HepG2 (cell line): Measurements from ENCODE around the gene ATP13A4. TPM values are rescaled to one million over a fixed set of nuclear protein-coding genes. Genes with fewer than 3 reads are reported as not detected.

ENCODE experiments used
- ATAC-seq: fragments of 200-7000 bp; cut with Tn5 transposase; 3 replicates; pipeline ENCODE4 v1.9.1; 2020; ENCODE audit warnings: mild to moderate bottlenecking, moderate library complexity
- BruUV-seq: library from RNA; stranded (reverse); fragments of 400-500 nt; replicated peaks from 2 replicates; lab custom pipeline; 2021; lab: Mats Ljungman, UMichigan
- CTCF ChIA-PET: fragments of 300-600 bp; formaldehyde crosslinking; extraction: SDS; loops from one replicate; lab custom pipeline; 2021; ENCODE audit warnings: low total read pairs, inconsistent platforms, low intra/inter-chr PET ratio; lab: Yijun Ruan, JAX
- POLR2A ChIA-PET: fragments of 350-600 bp; sonication (Branson Sonifier 250); formaldehyde crosslinking; loops from one replicate; lab custom pipeline; 2020; ENCODE audit warnings: antibody characterized with exemption, inconsistent platforms; lab: Yijun Ruan, JAX
- DNase-seq: peaks from one replicate; pipeline ENCODE4 v3.0.0-alpha.2; 2015; ENCODE audit warnings: low spot score
- FAIRE-seq: peaks from 3 replicates; lab custom pipeline; 2011; peaks lifted over from hg19 to GRCh38; lab: Jason Lieb, UNC
- H2AFZ ChIP-seq: one replicate; pipeline ENCODE4 v1.6.1; 2011; ENCODE audit warnings: low read length, inconsistent platforms
- H3K27ac ChIP-seq: fragments of 300-600 bp; 3 replicates; pipeline ENCODE4 v1.8.0; 2011; ENCODE audit warnings: mixed run types, mild to moderate bottlenecking, mixed read lengths, low read length, inconsistent platforms; ENCODE audit not compliant: insufficient read depth; ENCODE audit errors: extremely low read length
- H3K27me3 ChIP-seq, 2 experiments: fragments of 200-600 bp in 1 of 2; 2 replicates in 1 of 2; 3 replicates in 1 of 2; pipeline versions ENCODE4 v1.6.0 to v1.8.0; 2011; ENCODE audit warnings: low read length in 2 of 2, mild to moderate bottlenecking in 2 of 2, moderate library complexity in 2 of 2, inconsistent platforms in 1 of 2; ENCODE audit not compliant: insufficient read depth in 2 of 2, control insufficient read depth in 1 of 2
- H3K36me3 ChIP-seq, 2 experiments: fragments of 200-600 bp in 1 of 2; replicated peaks in 1 of 2; 2 replicates in 1 of 2; 3 replicates in 1 of 2; pipeline versions ENCODE4 v1.5.1 to v1.8.0; 2011; ENCODE audit warnings: low read length in 2 of 2, inconsistent platforms in 1 of 2; ENCODE audit not compliant: insufficient read depth in 2 of 2, control insufficient read depth in 1 of 2
- H3K4me1 ChIP-seq: 2 replicates; pipeline ENCODE4 v1.5.1; 2012; ENCODE audit warnings: low read length, inconsistent platforms; ENCODE audit not compliant: insufficient read depth
- H3K4me2 ChIP-seq: 2 replicates; pipeline ENCODE4 v1.6.0; 2011; ENCODE audit warnings: low read depth, low read length, inconsistent platforms
- H3K4me3 ChIP-seq, 3 experiments: fragments of 200-600 bp in 1 of 3; sonication (generic), shearing (Covaris generic) in 1 of 3; replicated peaks in 1 of 3; 2 replicates each; pipeline ENCODE4 v1.5.1; 2011 to 2016; ENCODE audit warnings: low read length in 3 of 3, inconsistent platforms in 2 of 3, low read depth in 2 of 3, mild to moderate bottlenecking in 2 of 3, control low read depth in 1 of 3, mixed read lengths in 1 of 3; ENCODE audit not compliant: insufficient read depth in 1 of 3
- H3K79me2 ChIP-seq: one replicate; pipeline ENCODE4 v1.6.1; 2011; ENCODE audit warnings: low read length, inconsistent platforms; ENCODE audit not compliant: insufficient read depth
- H3K9ac ChIP-seq: 2 replicates; pipeline ENCODE4 v1.6.0; 2011; ENCODE audit warnings: mild to moderate bottlenecking, low read depth, low read length, inconsistent platforms; ENCODE audit not compliant: insufficient read depth
- H3K9me3 ChIP-seq: 2 replicates; pipeline ENCODE4 v1.5.1; 2012; ENCODE audit warnings: mild to moderate bottlenecking, low read length
- H4K20me1 ChIP-seq: 2 replicates; pipeline ENCODE4 v1.6.0; 2011; ENCODE audit warnings: inconsistent platforms, mild to moderate bottlenecking, low read length, moderate library complexity; ENCODE audit not compliant: insufficient read depth
- ATRX ChIP-seq: sonication (generic); formaldehyde crosslinking; IDR thresholded peaks from 2 replicates; pipeline ENCODE4 v1.4.0; 2020; ENCODE audit warnings: missing genetic modification reagents, borderline replicate concordance
- CHCHD3 ChIP-seq: sonication (generic); formaldehyde crosslinking; IDR thresholded peaks from 2 replicates; pipeline ENCODE4 v1.8.0; 2022; ENCODE audit warnings: mild to moderate bottlenecking, missing genetic modification reagents, moderate library complexity
- ETS1 ChIP-seq: sonication (generic); formaldehyde crosslinking; IDR thresholded peaks from 2 replicates; pipeline ENCODE4 v1.4.0; 2020; ENCODE audit warnings: missing genetic modification reagents
- FLYWCH1 ChIP-seq: sonication (generic); formaldehyde crosslinking; IDR thresholded peaks from 2 replicates; pipeline ENCODE4 v1.8.1; 2023; ENCODE audit warnings: mild to moderate bottlenecking, missing genetic modification reagents
- GPN1 ChIP-seq: sonication (generic); formaldehyde crosslinking; IDR thresholded peaks from 2 replicates; pipeline ENCODE4 v1.5.1; 2020; ENCODE audit warnings: missing genetic modification reagents, borderline replicate concordance
- KDM6A ChIP-seq: IDR thresholded peaks from 2 replicates; pipeline ENCODE4 v1.6.1; 2016; ENCODE audit warnings: low read depth
- MYC ChIP-seq: sonication (generic); formaldehyde crosslinking; IDR thresholded peaks from 2 replicates; pipeline ENCODE4 v1.9.0; 2021; ENCODE audit warnings: missing genetic modification reagents, borderline replicate concordance
- NAIF1 ChIP-seq: sonication (generic); formaldehyde crosslinking; IDR thresholded peaks from 2 replicates; pipeline ENCODE4 v1.5.0; 2020; ENCODE audit warnings: mild to moderate bottlenecking, missing genetic modification reagents, borderline replicate concordance
- NCOA2 ChIP-seq: sonication (generic); formaldehyde crosslinking; IDR thresholded peaks from 2 replicates; pipeline ENCODE4 v1.8.0; 2022; ENCODE audit warnings: inconsistent platforms
- ZNF142 ChIP-seq: sonication (generic); formaldehyde crosslinking; IDR thresholded peaks from 2 replicates; pipeline ENCODE4 v1.4.0; 2020; ENCODE audit warnings: missing genetic modification reagents
- ZNF724P ChIP-seq: sonication (generic); formaldehyde crosslinking; IDR thresholded peaks from 2 replicates; pipeline ENCODE4 v1.8.0; 2022; ENCODE audit warnings: missing genetic modification reagents, borderline replicate concordance
- ZNF768 ChIP-seq: sonication (generic); formaldehyde crosslinking; IDR thresholded peaks from 2 replicates; pipeline ENCODE4 v1.4.0; 2020; ENCODE audit warnings: missing genetic modification reagents
- WGBS: methylation state at CpG from one replicate; pipeline ENCODE4 v1.1.6; 2017; ENCODE audit warnings: low lambda C conversion rate; 5-methylcytosine and 5-hydroxymethylcytosine counted together
- in situ Hi-C: cut with HindIII; loops from 2 replicates; pipeline ENCODE4 v1.10.0; 2017; ENCODE audit warnings: low pct_unique_long_range_greater_than_20kb; ENCODE audit not compliant: extremely low pct_ligation_motif_present
- intact Hi-C: fragments of 100-400 bp; cut with micrococcal nuclease; formaldehyde crosslinking; loops from one replicate; pipeline ENCODE4 v1.10.0; 2022; ENCODE audit not compliant: unreplicated experiment
- polyA plus RNA-seq, 8 experiments: library from polyadenylated mRNA; depleted of rRNA in 3 of 8; stranded (reverse) in 7 of 8; unstranded in 1 of 8; fragments of >200 nt; fragmentation: Illumina TruSeq in 4 of 8; extraction: Trizol in 4 of 8; gene quantifications; 2 replicates each; pipeline versions ENCODE4 v1.2.1 to v1.2.3, GENCODE V29; 2011 to 2016; ENCODE audit warnings: low read depth in 4 of 8, missing spikeins in 1 of 8, mixed read lengths in 1 of 8; ENCODE audit not compliant: insufficient read depth in 1 of 8
- total RNA-seq, 5 experiments: library from RNA; depleted of rRNA; stranded (reverse); fragments of >200 nt; fragmentation: Illumina TruSeq; extraction: Trizol; gene quantifications; 2 replicates each; pipeline ENCODE4 v1.2.3, GENCODE V29; 2016; ENCODE audit warnings: low read depth in 1 of 5
- TF ChIP-seq, protein P1 (sequence below): IDR thresholded peaks from 2 replicates; pipeline ENCODE4 v1.4.0; 2020; ENCODE audit warnings: mild to moderate bottlenecking, missing genetic modification reagents

ATP13A4 gene
- total and polyA plus RNA-seq, 2 of the 13 experiments (the other 11 are each of a cell fraction or from before 2014, with no cell fraction given) = 0.01 to 0.07 TPM

DNA sequence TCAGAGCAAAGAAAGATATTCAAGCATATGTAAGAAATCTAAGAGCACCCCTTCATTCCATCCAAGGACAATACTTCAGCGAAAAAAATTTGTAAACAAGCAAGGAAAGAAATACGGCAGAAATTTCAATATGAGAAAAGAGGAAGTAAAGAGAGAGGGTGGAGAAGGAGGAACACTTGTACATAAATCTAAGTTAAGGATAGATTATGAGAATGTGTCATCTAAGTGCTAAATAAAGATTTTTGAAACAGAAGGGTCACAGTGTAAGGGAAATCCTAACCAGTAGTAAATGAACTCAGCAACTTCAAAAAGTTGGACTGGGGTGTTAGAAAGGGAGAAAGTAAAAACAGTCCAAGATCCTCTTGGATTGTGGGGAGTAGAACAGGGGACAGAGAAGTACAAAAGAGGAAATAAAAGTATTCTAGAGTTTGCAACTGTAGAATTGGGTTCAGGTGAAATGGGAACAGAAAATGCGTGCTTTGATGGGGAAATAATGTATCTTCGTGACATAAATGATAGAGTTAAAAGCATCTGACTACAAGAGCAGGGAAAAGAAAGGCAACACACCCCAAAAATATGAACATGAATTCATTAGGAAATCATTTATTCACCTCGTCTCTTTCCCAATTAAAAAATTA lies 107.6 kb downstream of the ATP13A4 start:
- DNase-seq = no peak
- no peak for FAIRE-seq
- intact Hi-C loops (no loop called here), in situ Hi-C loops (no loop called here)
- Histone ChIP-seq H3K4me2 (no peak overlapping the region), H2AFZ (no peak overlapping the region), H3K9me3 (no peaks in the 10 kb centered on the region), H3K27me3 (no peaks in the 10 kb centered on the region), H3K9ac (no peak overlapping the region), H4K20me1 (no peaks in the 10 kb centered on the region), H3K4me3 (no peak overlapping the region), H3K4me1 (no peaks in the 10 kb centered on the region), H3K36me3 (no peaks in the 10 kb centered on the region), H3K79me2 (no peaks in the 10 kb centered on the region), H3K27ac (no peak overlapping the region)
- BruUV-seq = no TSS peak
- 4% methylated on average over 5 of the region's 5 CpGs for WGBS
- POLR2A ChIA-PET = no interaction called here
- CTCF ChIA-PET = no interaction called here
- no peak for ATAC-seq
- no peak for TF ChIP-seq CHCHD3 (CRISPR knock-in tag)
- no peak for TF ChIP-seq MYC
- TF ChIP-seq, protein P1, sequence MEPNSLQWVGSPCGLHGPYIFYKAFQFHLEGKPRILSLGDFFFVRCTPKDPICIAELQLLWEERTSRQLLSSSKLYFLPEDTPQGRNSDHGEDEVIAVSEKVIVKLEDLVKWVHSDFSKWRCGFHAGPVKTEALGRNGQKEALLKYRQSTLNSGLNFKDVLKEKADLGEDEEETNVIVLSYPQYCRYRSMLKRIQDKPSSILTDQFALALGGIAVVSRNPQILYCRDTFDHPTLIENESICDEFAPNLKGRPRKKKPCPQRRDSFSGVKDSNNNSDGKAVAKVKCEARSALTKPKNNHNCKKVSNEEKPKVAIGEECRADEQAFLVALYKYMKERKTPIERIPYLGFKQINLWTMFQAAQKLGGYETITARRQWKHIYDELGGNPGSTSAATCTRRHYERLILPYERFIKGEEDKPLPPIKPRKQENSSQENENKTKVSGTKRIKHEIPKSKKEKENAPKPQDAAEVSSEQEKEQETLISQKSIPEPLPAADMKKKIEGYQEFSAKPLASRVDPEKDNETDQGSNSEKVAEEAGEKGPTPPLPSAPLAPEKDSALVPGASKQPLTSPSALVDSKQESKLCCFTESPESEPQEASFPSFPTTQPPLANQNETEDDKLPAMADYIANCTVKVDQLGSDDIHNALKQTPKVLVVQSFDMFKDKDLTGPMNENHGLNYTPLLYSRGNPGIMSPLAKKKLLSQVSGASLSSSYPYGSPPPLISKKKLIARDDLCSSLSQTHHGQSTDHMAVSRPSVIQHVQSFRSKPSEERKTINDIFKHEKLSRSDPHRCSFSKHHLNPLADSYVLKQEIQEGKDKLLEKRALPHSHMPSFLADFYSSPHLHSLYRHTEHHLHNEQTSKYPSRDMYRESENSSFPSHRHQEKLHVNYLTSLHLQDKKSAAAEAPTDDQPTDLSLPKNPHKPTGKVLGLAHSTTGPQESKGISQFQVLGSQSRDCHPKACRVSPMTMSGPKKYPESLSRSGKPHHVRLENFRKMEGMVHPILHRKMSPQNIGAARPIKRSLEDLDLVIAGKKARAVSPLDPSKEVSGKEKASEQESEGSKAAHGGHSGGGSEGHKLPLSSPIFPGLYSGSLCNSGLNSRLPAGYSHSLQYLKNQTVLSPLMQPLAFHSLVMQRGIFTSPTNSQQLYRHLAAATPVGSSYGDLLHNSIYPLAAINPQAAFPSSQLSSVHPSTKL (CRISPR knock-in tag) = no peak
- TF ChIP-seq GPN1 (CRISPR knock-in tag) = no peak
- TF ChIP-seq KDM6A (CRISPR knock-in tag) = no peak
- TF ChIP-seq ETS1 (CRISPR knock-in tag) = no peak
- TF ChIP-seq NCOA2 (CRISPR knock-in tag) = no peak
- no peak for TF ChIP-seq FLYWCH1 (CRISPR knock-in tag)
- no peak for TF ChIP-seq ZNF142 (CRISPR knock-in tag)
- no peak for TF ChIP-seq ATRX (CRISPR knock-in tag)
- TF ChIP-seq ZNF768 = no peak
- no peak for TF ChIP-seq ZNF724P (CRISPR knock-in tag)
- TF ChIP-seq NAIF1 = no peak
